Vagina (tissue), 2 donors: ENCODE data around the gene TPBGL. TPM values are rescaled to one million over a fixed set of nuclear protein-coding genes. Genes with fewer than 3 reads are reported as not detected.

Experiments used
- DNase-seq, 2 donors: peaks; one replicate each; pipeline ENCODE4 v3.0.0-alpha.2; 2017; ENCODE audit errors: extremely low spot score in 2 of 2
- H3K27ac ChIP-seq: fragments of 200-600 bp; sonication (generic); one replicate; pipeline ENCODE4 v1.5.1; 2019
- H3K27me3 ChIP-seq: fragments of 200-600 bp; sonication (generic); one replicate; pipeline ENCODE4 v1.5.1; 2019
- H3K36me3 ChIP-seq, 2 donors: fragments of 200-600 bp; sonication (generic); one replicate each; pipeline ENCODE4 v1.5.1; 2017 to 2019
- H3K4me1 ChIP-seq: fragments of 200-600 bp; sonication (generic); one replicate; pipeline ENCODE4 v1.5.1; 2019
- H3K4me3 ChIP-seq, 2 donors: fragments of 200-600 bp; sonication (generic); 1 replicate in 1 of 2; 2 replicates in 1 of 2; pipeline ENCODE4 v1.5.1; 2016 to 2019
- H3K9me3 ChIP-seq: fragments of 200-600 bp; sonication (generic); one replicate; pipeline ENCODE4 v1.5.1; 2019
- CTCF ChIP-seq, 3 experiments: fragments of 450-650 bp in 2 of 3; fragments of 200-600 bp in 1 of 3; sonication (generic) in 1 of 3; IDR thresholded peaks; one replicate each; pipeline ENCODE4 v1.5.1; 2017 to 2019; ENCODE audit warnings: antibody characterized with exemption in 3 of 3, mild to moderate bottlenecking in 2 of 3, moderate library complexity in 2 of 3
- POLR2A ChIP-seq, 2 donors: fragments of 450-650 bp; IDR thresholded peaks; one replicate each; pipeline ENCODE4 v1.6.1; 2017; ENCODE audit warnings: antibody characterized with exemption in 2 of 2, mild to moderate bottlenecking in 2 of 2, moderate library complexity in 2 of 2
- POLR2AphosphoS5 ChIP-seq, 2 donors: sonication (generic); formaldehyde crosslinking; IDR thresholded peaks; one replicate each; pipeline ENCODE4 v1.9.0; 2017; ENCODE audit warnings: antibody characterized with exemption in 2 of 2, mild to moderate bottlenecking in 2 of 2, low read depth in 1 of 2; ENCODE audit not compliant: insufficient read depth in 1 of 2
- intact Hi-C: fragments of 100-400 bp; cut with DNase I; formaldehyde crosslinking; loops from one replicate; pipeline ENCODE4 v1.15.1; 2023
- total RNA-seq: library from RNA; depleted of rRNA; stranded (reverse); fragments of >200 nt; gene quantifications from one replicate; pipeline ENCODE4 v1.2.3, GENCODE V29; 2016

Gene TPBGL
- total RNA-seq, 1 donor from 2014 or later = 1.7 TPM

- no peak overlapping the region for H3K4me3 ChIP-seq
- intact Hi-C loops = loop anchor here (2.0 to 10.0 kb wide), 3 partner anchors 101 to 301 kb away; partner anchors contain the start of genes SPCS2 and XRRA1
- no peak for DNase-seq
- H3K27ac ChIP-seq = no peak overlapping the region
- H3K4me1 ChIP-seq = peaks cover 8% of the 10 kb centered on the region
- TF ChIP-seq POLR2A (IDR thresholded peaks at IDR 0.05) = no peak
- no peak for TF ChIP-seq CTCF (IDR thresholded peaks at IDR 0.05)
- TF ChIP-seq POLR2AphosphoS5 (IDR thresholded peaks at IDR 0.05; ENCODE audit: insufficient read depth in 1 of 2, low read depth in 1 of 2) = no peak
- H3K36me3 ChIP-seq = no peaks in the 10 kb centered on the region
- no peaks in the 10 kb centered on the region for H3K9me3 ChIP-seq
- H3K27me3 ChIP-seq = peaks cover 7% of the 10 kb centered on the region
Observed at GRCh38 chr11:75245356-75246005, 4.9 kb downstream of the TPBGL start.

GRCh38 chr11:75246006-75246670, 5.6 kb downstream of the TPBGL start:
- no peaks in the 10 kb centered on the region for H3K9me3 ChIP-seq
- peaks cover 7% of the 10 kb centered on the region for H3K27me3 ChIP-seq
- H3K4me3 ChIP-seq = no peak overlapping the region
- peaks cover 5% of the 10 kb centered on the region for H3K4me1 ChIP-seq
- no peak for DNase-seq
- TF ChIP-seq CTCF (IDR thresholded peaks at IDR 0.05) (no peak), POLR2AphosphoS5 (IDR thresholded peaks at IDR 0.05; ENCODE audit: insufficient read depth in 1 of 2, low read depth in 1 of 2) (no peak), POLR2A (IDR thresholded peaks at IDR 0.05) (no peak)
- intact Hi-C loops = loop anchor here (10.0 kb wide), 2 partner anchors 221 to 301 kb away; partner anchors contain the start of genes SPCS2 and XRRA1
- H3K27ac ChIP-seq = no peak overlapping the region
- H3K36me3 ChIP-seq = no peaks in the 10 kb centered on the region

- Histone ChIP-seq H3K4me3 (no peak overlapping the region), H3K9me3 (no peaks in the 10 kb centered on the region), H3K36me3 (no peaks in the 10 kb centered on the region), H3K27ac (no peak overlapping the region), H3K27me3 (peaks cover 7% of the 10 kb centered on the region), H3K4me1 (peaks cover 5% of the 10 kb centered on the region)
- TF ChIP-seq POLR2A (IDR thresholded peaks at IDR 0.05) = no peak
- no peak for TF ChIP-seq CTCF (IDR thresholded peaks at IDR 0.05)
- no peak for TF ChIP-seq POLR2AphosphoS5 (IDR thresholded peaks at IDR 0.05; ENCODE audit: insufficient read depth in 1 of 2, low read depth in 1 of 2)
- DNase-seq = no peak
- intact Hi-C loops = loop anchor here (10.0 kb wide), 2 partner anchors 222 to 302 kb away; partner anchors contain the start of genes SPCS2 and XRRA1
Observed at GRCh38 chr11:75246671-75247350, 6.2 kb downstream of the TPBGL start.

- no peak for TF ChIP-seq CTCF (IDR thresholded peaks at IDR 0.05)
- TF ChIP-seq POLR2A (IDR thresholded peaks at IDR 0.05) = no peak
- no peak for TF ChIP-seq POLR2AphosphoS5 (IDR thresholded peaks at IDR 0.05; ENCODE audit: insufficient read depth in 1 of 2, low read depth in 1 of 2)
- no peaks in the 10 kb centered on the region for H3K36me3 ChIP-seq
- peaks cover 5% of the 10 kb centered on the region for H3K9me3 ChIP-seq
- H3K4me3 ChIP-seq = no peak overlapping the region
- H3K27me3 ChIP-seq = no peaks in the 10 kb centered on the region
- H3K27ac ChIP-seq = no peak overlapping the region
- DNase-seq = no peak
- no peaks in the 10 kb centered on the region for H3K4me1 ChIP-seq
- intact Hi-C loops = loop anchor here (10.0 kb wide), 2 partner anchors 224 to 304 kb away; partner anchors contain the start of genes SPCS2 and XRRA1
Observed at GRCh38 chr11:75248924-75249256, 8.3 kb downstream of the TPBGL start.
